NCI-H2227 (cell line): ENCODE data around the gene TPST2.

Experiments used
- DNase-seq: peaks from one replicate; lab custom pipeline; 2025; ENCODE audit not compliant: unreplicated experiment; lab: John Stamatoyannopoulos, UW

TPST2 gene

GRCh38 chr22:26581026-26581425 lies 8.9 kb downstream of the TPST2 start:
- DNase-seq, result no peak

- no peak for DNase-seq
These were observed 9.5 kb downstream of the TPST2 start for GRCh38 chr22:26580240-26580962.

GRCh38 chr22:26579331-26579886 lies 10.5 kb downstream of the TPST2 start:
- no peak for DNase-seq

- DNase-seq, result no peak
These were observed 12.9 kb downstream of the TPST2 start for GRCh38 chr22:26577081-26577480.

- no peak for DNase-seq
These were observed 13.8 kb downstream of the TPST2 start for GRCh38 chr22:26576026-26576680.

- DNase-seq, result no peak
These were observed 15.8 kb downstream of the TPST2 start for GRCh38 chr22:26574001-26574723.

GRCh38 chr22:26573026-26573662 lies 16.8 kb downstream of the TPST2 start:
- no peak for DNase-seq

GRCh38 chr22:26570864-26571525 lies 18.9 kb downstream of the TPST2 start:
- DNase-seq, result no peak

- DNase-seq, result no peak
These were observed 19.8 kb downstream of the TPST2 start for GRCh38 chr22:26570115-26570514.

GRCh38 chr22:26568207-26568706 lies 21.7 kb downstream of the TPST2 start:
- no peak for DNase-seq

- DNase-seq, result no peak
These were observed 22.3 kb downstream of the TPST2 start for GRCh38 chr22:26567610-26568009.

- no peak for DNase-seq
These were observed 22.9 kb downstream of the TPST2 start for GRCh38 chr22:26566994-26567393.

- no peak for DNase-seq
These were observed 24.0 kb downstream of the TPST2 start for GRCh38 chr22:26565889-26566288.

- no peak for DNase-seq
These were observed 24.8 kb downstream of the TPST2 start for GRCh38 chr22:26565181-26565580.

- DNase-seq, result no peak
These were observed 25.3 kb downstream of the TPST2 start for GRCh38 chr22:26564672-26565071.

GRCh38 chr22:26564181-26564580 lies 25.8 kb downstream of the TPST2 start:
- no peak for DNase-seq

- DNase-seq, result no peak
These were observed 26.9 kb downstream of the TPST2 start for GRCh38 chr22:26563022-26563421.

- DNase-seq, result no peak
These were observed 28.0 kb downstream of the TPST2 start for GRCh38 chr22:26561756-26562417.

- no peak for DNase-seq
These were observed 29.9 kb downstream of the TPST2 start for GRCh38 chr22:26559961-26560575.
